HepG2 (cell line): ENCODE results near the gene VPS52. TPM values are rescaled to one million over a fixed set of nuclear protein-coding genes. Genes with fewer than 3 reads are reported as not detected.

Experiments used
- ATAC-seq: fragments of 200-7000 bp; cut with Tn5 transposase; 3 replicates; pipeline ENCODE4 v1.9.1; 2020; ENCODE audit warnings: mild to moderate bottlenecking, moderate library complexity
- BruUV-seq: library from RNA; stranded (reverse); fragments of 400-500 nt; replicated peaks from 2 replicates; lab custom pipeline; 2021; lab: Mats Ljungman, UMichigan
- CTCF ChIA-PET: fragments of 300-600 bp; formaldehyde crosslinking; extraction: SDS; loops from one replicate; lab custom pipeline; 2021; ENCODE audit warnings: low total read pairs, inconsistent platforms, low intra/inter-chr PET ratio; lab: Yijun Ruan, JAX
- POLR2A ChIA-PET: fragments of 350-600 bp; sonication (Branson Sonifier 250); formaldehyde crosslinking; loops from one replicate; lab custom pipeline; 2020; ENCODE audit warnings: antibody characterized with exemption, inconsistent platforms; lab: Yijun Ruan, JAX
- DNase-seq: peaks from one replicate; pipeline ENCODE4 v3.0.0-alpha.2; 2015; ENCODE audit warnings: low spot score
- FAIRE-seq: peaks from 3 replicates; lab custom pipeline; 2011; peaks lifted over from hg19 to GRCh38; lab: Jason Lieb, UNC
- H2AFZ ChIP-seq: one replicate; pipeline ENCODE4 v1.6.1; 2011; ENCODE audit warnings: low read length, inconsistent platforms
- H3K27ac ChIP-seq: fragments of 300-600 bp; 3 replicates; pipeline ENCODE4 v1.8.0; 2011; ENCODE audit warnings: mixed run types, mild to moderate bottlenecking, mixed read lengths, low read length, inconsistent platforms; ENCODE audit not compliant: insufficient read depth; ENCODE audit errors: extremely low read length
- H3K27me3 ChIP-seq, 2 experiments: fragments of 200-600 bp in 1 of 2; 2 replicates in 1 of 2; 3 replicates in 1 of 2; pipeline versions ENCODE4 v1.6.0 to v1.8.0; 2011; ENCODE audit warnings: low read length in 2 of 2, mild to moderate bottlenecking in 2 of 2, moderate library complexity in 2 of 2, inconsistent platforms in 1 of 2; ENCODE audit not compliant: insufficient read depth in 2 of 2, control insufficient read depth in 1 of 2
- H3K36me3 ChIP-seq, 2 experiments: fragments of 200-600 bp in 1 of 2; replicated peaks in 1 of 2; 2 replicates in 1 of 2; 3 replicates in 1 of 2; pipeline versions ENCODE4 v1.5.1 to v1.8.0; 2011; ENCODE audit warnings: low read length in 2 of 2, inconsistent platforms in 1 of 2; ENCODE audit not compliant: insufficient read depth in 2 of 2, control insufficient read depth in 1 of 2
- H3K4me1 ChIP-seq: 2 replicates; pipeline ENCODE4 v1.5.1; 2012; ENCODE audit warnings: low read length, inconsistent platforms; ENCODE audit not compliant: insufficient read depth
- H3K4me2 ChIP-seq: 2 replicates; pipeline ENCODE4 v1.6.0; 2011; ENCODE audit warnings: low read depth, low read length, inconsistent platforms
- H3K4me3 ChIP-seq, 3 experiments: fragments of 200-600 bp in 1 of 3; sonication (generic), shearing (Covaris generic) in 1 of 3; replicated peaks in 1 of 3; 2 replicates each; pipeline ENCODE4 v1.5.1; 2011 to 2016; ENCODE audit warnings: low read length in 3 of 3, inconsistent platforms in 2 of 3, low read depth in 2 of 3, mild to moderate bottlenecking in 2 of 3, control low read depth in 1 of 3, mixed read lengths in 1 of 3; ENCODE audit not compliant: insufficient read depth in 1 of 3
- H3K79me2 ChIP-seq: one replicate; pipeline ENCODE4 v1.6.1; 2011; ENCODE audit warnings: low read length, inconsistent platforms; ENCODE audit not compliant: insufficient read depth
- H3K9ac ChIP-seq: 2 replicates; pipeline ENCODE4 v1.6.0; 2011; ENCODE audit warnings: mild to moderate bottlenecking, low read depth, low read length, inconsistent platforms; ENCODE audit not compliant: insufficient read depth
- H3K9me3 ChIP-seq: 2 replicates; pipeline ENCODE4 v1.5.1; 2012; ENCODE audit warnings: mild to moderate bottlenecking, low read length
- H4K20me1 ChIP-seq: 2 replicates; pipeline ENCODE4 v1.6.0; 2011; ENCODE audit warnings: inconsistent platforms, mild to moderate bottlenecking, low read length, moderate library complexity; ENCODE audit not compliant: insufficient read depth
- CAMTA2 ChIP-seq: sonication (generic); formaldehyde crosslinking; IDR thresholded peaks from 2 replicates; pipeline ENCODE4 v1.4.0; 2020; ENCODE audit warnings: mild to moderate bottlenecking, missing genetic modification reagents, borderline replicate concordance
- FLYWCH1 ChIP-seq: sonication (generic); formaldehyde crosslinking; IDR thresholded peaks from 2 replicates; pipeline ENCODE4 v1.8.1; 2023; ENCODE audit warnings: mild to moderate bottlenecking, missing genetic modification reagents
- FOXC1 ChIP-seq: sonication (generic); formaldehyde crosslinking; IDR thresholded peaks from 2 replicates; pipeline ENCODE4 v1.8.0; 2022; ENCODE audit warnings: mild to moderate bottlenecking, missing genetic modification reagents, borderline replicate concordance
- FOXO1 ChIP-seq: sonication (generic); formaldehyde crosslinking; IDR thresholded peaks from 2 replicates; pipeline ENCODE4 v1.4.0; 2020; ENCODE audit warnings: missing genetic modification reagents
- HCFC1 ChIP-seq: fragments of 150-350 bp; IDR thresholded peaks from 2 replicates; pipeline ENCODE4 v1.6.1; 2014; ENCODE audit warnings: low read depth, low read length
- KAT8 ChIP-seq: IDR thresholded peaks from 2 replicates; pipeline ENCODE4 v1.6.1; 2016; ENCODE audit warnings: missing genetic modification reagents, missing compliant biosample characterization
- MAFK ChIP-seq, 2 experiments: IDR thresholded peaks in 1 of 2; conservative IDR thresholded peaks in 1 of 2; 2 replicates each; pipeline ENCODE4 v1.6.1; 2011; ENCODE audit warnings: improper control_type of control experiment in 2 of 2, low read length in 2 of 2
- NFYB ChIP-seq: sonication (generic); formaldehyde crosslinking; IDR thresholded peaks from 2 replicates; pipeline ENCODE4 v1.4.0; 2020; ENCODE audit warnings: missing genetic modification reagents
- SCMH1 ChIP-seq: sonication (generic); formaldehyde crosslinking; IDR thresholded peaks from 2 replicates; pipeline ENCODE4 v1.9.0; 2021; ENCODE audit warnings: missing genetic modification reagents, mild to moderate bottlenecking, borderline replicate concordance
- ZBTB7A ChIP-seq: sonication (generic); formaldehyde crosslinking; IDR thresholded peaks from 2 replicates; pipeline ENCODE4 v1.8.0; 2022; ENCODE audit warnings: mild to moderate bottlenecking, missing genetic modification reagents
- ZNF124 ChIP-seq: sonication (generic); formaldehyde crosslinking; IDR thresholded peaks from 2 replicates; pipeline ENCODE4 v1.4.0; 2020; ENCODE audit warnings: missing genetic modification reagents
- ZNF773 ChIP-seq: sonication (generic); formaldehyde crosslinking; IDR thresholded peaks from 2 replicates; pipeline ENCODE4 v1.4.0; 2020; ENCODE audit warnings: missing genetic modification reagents, borderline replicate concordance
- ZNF775 ChIP-seq: sonication (generic); formaldehyde crosslinking; IDR thresholded peaks from 2 replicates; pipeline ENCODE4 v1.4.0; 2020; ENCODE audit warnings: missing genetic modification reagents, mild to moderate bottlenecking, moderate library complexity, borderline replicate concordance
- ZNF83 ChIP-seq: sonication (generic); formaldehyde crosslinking; IDR thresholded peaks from 2 replicates; pipeline ENCODE4 v1.4.0; 2020; ENCODE audit warnings: missing genetic modification reagents, mild to moderate bottlenecking, borderline replicate concordance
- ZSCAN21 ChIP-seq: sonication (generic); formaldehyde crosslinking; IDR thresholded peaks from 2 replicates; pipeline ENCODE4 v1.8.0; 2022; ENCODE audit warnings: mild to moderate bottlenecking, missing genetic modification reagents, moderate library complexity, borderline replicate concordance
- ZSCAN25 ChIP-seq: sonication (generic); formaldehyde crosslinking; IDR thresholded peaks from 2 replicates; pipeline ENCODE4 v1.8.0; 2022; ENCODE audit warnings: mild to moderate bottlenecking, missing genetic modification reagents
- WGBS: methylation state at CpG from one replicate; pipeline ENCODE4 v1.1.6; 2017; ENCODE audit warnings: low lambda C conversion rate; 5-methylcytosine and 5-hydroxymethylcytosine counted together
- in situ Hi-C: cut with HindIII; loops from 2 replicates; pipeline ENCODE4 v1.10.0; 2017; ENCODE audit warnings: low pct_unique_long_range_greater_than_20kb; ENCODE audit not compliant: extremely low pct_ligation_motif_present
- intact Hi-C: fragments of 100-400 bp; cut with micrococcal nuclease; formaldehyde crosslinking; loops from one replicate; pipeline ENCODE4 v1.10.0; 2022; ENCODE audit not compliant: unreplicated experiment
- polyA plus RNA-seq, 8 experiments: library from polyadenylated mRNA; depleted of rRNA in 3 of 8; stranded (reverse) in 7 of 8; unstranded in 1 of 8; fragments of >200 nt; fragmentation: Illumina TruSeq in 4 of 8; extraction: Trizol in 4 of 8; gene quantifications; 2 replicates each; pipeline versions ENCODE4 v1.2.1 to v1.2.3, GENCODE V29; 2011 to 2016; ENCODE audit warnings: low read depth in 4 of 8, missing spikeins in 1 of 8, mixed read lengths in 1 of 8; ENCODE audit not compliant: insufficient read depth in 1 of 8
- total RNA-seq, 5 experiments: library from RNA; depleted of rRNA; stranded (reverse); fragments of >200 nt; fragmentation: Illumina TruSeq; extraction: Trizol; gene quantifications; 2 replicates each; pipeline ENCODE4 v1.2.3, GENCODE V29; 2016; ENCODE audit warnings: low read depth in 1 of 5
- TF ChIP-seq, protein P1 (sequence below): sonication (generic); formaldehyde crosslinking; IDR thresholded peaks from 2 replicates; pipeline ENCODE4 v1.8.1; 2023; ENCODE audit warnings: missing genetic modification reagents, mild to moderate bottlenecking, borderline replicate concordance
- TF ChIP-seq, protein P2 (sequence below): sonication (generic); formaldehyde crosslinking; IDR thresholded peaks from 2 replicates; pipeline ENCODE4 v1.8.0; 2022; ENCODE audit warnings: low read depth, missing genetic modification reagents
- TF ChIP-seq, protein P3 (sequence below): sonication (generic); formaldehyde crosslinking; IDR thresholded peaks from 2 replicates; pipeline ENCODE4 v1.4.0; 2020; ENCODE audit warnings: mild to moderate bottlenecking, missing genetic modification reagents
- TF ChIP-seq, protein P4 (sequence below), 2 experiments: sonication (generic) in 1 of 2; formaldehyde crosslinking in 1 of 2; IDR thresholded peaks; 2 replicates each; pipeline versions ENCODE4 v1.4.0 to v1.6.1; 2018 to 2020; ENCODE audit warnings: missing genetic modification reagents in 2 of 2, borderline replicate concordance in 1 of 2, low read depth in 1 of 2, mild to moderate bottlenecking in 1 of 2, missing biosample characterization in 1 of 2

VPS52 gene
- total and polyA plus RNA-seq, 2 of the 13 experiments (the other 11 are each of a cell fraction or from before 2014, with no cell fraction given): 48.9 to 85.5 TPM

DNA sequence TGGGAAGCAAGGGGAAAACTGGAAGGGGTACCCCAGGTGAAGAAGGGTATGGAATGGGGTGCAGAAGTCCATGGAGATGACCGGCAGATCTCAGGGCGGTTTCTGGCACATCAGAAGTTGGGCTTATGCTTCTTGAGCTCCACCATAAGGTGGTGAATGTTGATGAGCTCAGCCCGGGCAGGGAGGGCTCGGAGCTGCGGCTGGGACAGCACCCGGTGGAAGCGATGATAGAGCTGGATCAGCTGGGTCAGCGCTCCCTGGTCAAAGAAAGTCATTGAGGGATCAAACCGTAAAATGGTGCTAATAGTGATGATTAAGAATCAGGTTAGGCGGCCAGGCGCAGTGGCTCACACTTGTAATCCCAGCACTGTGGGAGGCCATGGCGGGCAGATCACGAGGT lies 20.9 kb downstream of the VPS52 start:
- H3K4me2 ChIP-seq: peak overlapping the region; percentile 100; the same call in 1 of the 2 replicates
- H4K20me1 ChIP-seq: no peaks in the 10 kb centered on the region

More for the DNA sequence above, 20.9 kb downstream of the VPS52 start:
- ChIA-PET POLR2A (interaction anchor here (0.6 to 5.1 kb wide), 13 partner anchors 10 to 279 kb away, joined by 3 to 94 read pairs (median 16); partner anchors contain the start of genes B3GALT4, HSD17B8, RING1 and RPS18), CTCF (no interaction called here)
- WGBS: 97% methylated on average over 13 of the region's 13 CpGs
- Histone ChIP-seq H3K27ac (peak overlapping the region; percentile 94), H2AFZ (no peak overlapping the region), H3K36me3 (peaks cover 0 to 5% of the 10 kb centered on the region in 2 experiments; a peak in 4 of 5 replicates), H3K4me3 (0 out of 6 replicates have a peak overlapping the region, but pooled peaks of 1 of the 3 experiments have one; percentile 89), H3K4me1 (peaks cover 37% of the 10 kb centered on the region), H3K27me3 (no peaks in the 10 kb centered on the region; a peak in 1 of 5 replicates), H3K9ac (no peak overlapping the region), H3K9me3 (no peaks in the 10 kb centered on the region), H3K79me2 (no peaks in the 10 kb centered on the region)
- FAIRE-seq (no peak), DNase-seq (no peak), ATAC-seq (no peak)
- BruUV-seq: no TSS peak
- TF ChIP-seq ZNF773 (CRISPR knock-in tag) (no peak), ZBTB7A (CRISPR knock-in tag) (no peak), ZNF775 (CRISPR knock-in tag) (no peak), SCMH1 (no peak), ZNF124 (CRISPR knock-in tag) (no peak), FOXC1 (CRISPR knock-in tag) (no peak), FLYWCH1 (CRISPR knock-in tag) (no peak), KAT8 (CRISPR knock-in tag) (no peak), NFYB (CRISPR knock-in tag) (no peak), ZSCAN21 (no peak), FOXO1 (no peak), MAFK (conservative IDR thresholded peaks at IDR 0.05 in 1 of 2, IDR thresholded peaks at IDR 0.05 in 1 of 2; ENCODE audit: low read length in 2 of 2) (no peak), CAMTA2 (CRISPR knock-in tag) (no peak), HCFC1 (no peak), ZSCAN25 (no peak), ZNF83 (CRISPR knock-in tag) (no peak)
- TF ChIP-seq, protein P1, sequence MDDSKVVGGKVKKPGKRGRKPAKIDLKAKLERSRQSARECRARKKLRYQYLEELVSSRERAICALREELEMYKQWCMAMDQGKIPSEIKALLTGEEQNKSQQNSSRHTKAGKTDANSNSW (CRISPR knock-in tag): no peak
- TF ChIP-seq, protein P2, sequence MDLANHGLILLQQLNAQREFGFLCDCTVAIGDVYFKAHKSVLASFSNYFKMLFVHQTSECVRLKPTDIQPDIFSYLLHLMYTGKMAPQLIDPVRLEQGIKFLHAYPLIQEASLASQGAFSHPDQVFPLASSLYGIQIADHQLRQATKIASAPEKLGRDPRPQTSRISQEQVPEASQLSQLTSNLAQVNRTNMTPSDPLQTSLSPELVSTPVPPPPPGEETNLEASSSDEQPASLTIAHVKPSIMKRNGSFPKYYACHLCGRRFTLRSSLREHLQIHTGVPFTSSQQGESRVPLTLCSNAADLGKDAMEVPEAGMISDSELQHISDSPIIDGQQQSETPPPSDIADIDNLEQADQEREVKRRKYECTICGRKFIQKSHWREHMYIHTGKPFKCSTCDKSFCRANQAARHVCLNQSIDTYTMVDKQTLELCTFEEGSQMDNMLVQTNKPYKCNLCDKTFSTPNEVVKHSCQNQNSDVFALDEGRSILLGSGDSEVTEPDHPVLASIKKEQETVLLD (CRISPR knock-in tag): no peak
- TF ChIP-seq, protein P3, sequence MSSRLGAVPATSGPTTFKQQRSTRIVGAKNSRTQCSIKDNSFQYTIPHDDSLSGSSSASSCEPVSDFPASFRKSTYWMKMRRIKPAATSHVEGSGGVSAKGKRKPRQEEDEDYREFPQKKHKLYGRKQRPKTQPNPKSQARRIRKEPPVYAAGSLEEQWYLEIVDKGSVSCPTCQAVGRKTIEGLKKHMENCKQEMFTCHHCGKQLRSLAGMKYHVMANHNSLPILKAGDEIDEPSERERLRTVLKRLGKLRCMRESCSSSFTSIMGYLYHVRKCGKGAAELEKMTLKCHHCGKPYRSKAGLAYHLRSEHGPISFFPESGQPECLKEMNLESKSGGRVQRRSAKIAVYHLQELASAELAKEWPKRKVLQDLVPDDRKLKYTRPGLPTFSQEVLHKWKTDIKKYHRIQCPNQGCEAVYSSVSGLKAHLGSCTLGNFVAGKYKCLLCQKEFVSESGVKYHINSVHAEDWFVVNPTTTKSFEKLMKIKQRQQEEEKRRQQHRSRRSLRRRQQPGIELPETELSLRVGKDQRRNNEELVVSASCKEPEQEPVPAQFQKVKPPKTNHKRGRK (CRISPR knock-in tag): no peak
- TF ChIP-seq, protein P4, sequence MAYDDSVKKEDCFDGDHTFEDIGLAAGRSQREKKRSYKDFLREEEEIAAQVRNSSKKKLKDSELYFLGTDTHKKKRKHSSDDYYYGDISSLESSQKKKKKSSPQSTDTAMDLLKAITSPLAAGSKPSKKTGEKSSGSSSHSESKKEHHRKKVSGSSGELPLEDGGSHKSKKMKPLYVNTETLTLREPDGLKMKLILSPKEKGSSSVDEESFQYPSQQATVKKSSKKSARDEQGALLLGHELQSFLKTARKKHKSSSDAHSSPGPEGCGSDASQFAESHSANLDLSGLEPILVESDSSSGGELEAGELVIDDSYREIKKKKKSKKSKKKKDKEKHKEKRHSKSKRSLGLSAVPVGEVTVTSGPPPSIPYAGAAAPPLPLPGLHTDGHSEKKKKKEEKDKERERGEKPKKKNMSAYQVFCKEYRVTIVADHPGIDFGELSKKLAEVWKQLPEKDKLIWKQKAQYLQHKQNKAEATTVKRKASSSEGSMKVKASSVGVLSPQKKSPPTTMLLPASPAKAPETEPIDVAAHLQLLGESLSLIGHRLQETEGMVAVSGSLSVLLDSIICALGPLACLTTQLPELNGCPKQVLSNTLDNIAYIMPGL (CRISPR knock-in tag; IDR thresholded peaks at IDR 0.05; ENCODE audit: borderline replicate concordance in 1 of 2, low read depth in 1 of 2): no peak
- intact Hi-C loops: no loop called here
- in situ Hi-C loops: no loop called here
